Upper lobe of left lung (tissue), 4 donors: ENCODE results near the gene ZDHHC1.
"Not testable (repeated sequence)": the region's sequence is repeated elsewhere in the genome, so short reads cannot be mapped to it uniquely, and the experiment has no call there.

Experiments used
- POLR2A ChIP-seq, 4 donors: fragments of 450-650 bp; IDR thresholded peaks; one replicate each; pipeline ENCODE4 v1.5.1; 2016 to 2017; ENCODE audit warnings: antibody characterized with exemption in 4 of 4, mild to moderate bottlenecking in 2 of 4
- TF ChIP-seq, protein P1 (sequence below), 6 experiments: fragments of 450-650 bp in 4 of 6; fragments of 200-600 bp in 2 of 6; sonication (generic) in 2 of 6; IDR thresholded peaks; one replicate each; pipeline ENCODE4 v1.5.1; 2016 to 2019; ENCODE audit warnings: antibody characterized with exemption in 6 of 6

DNA sequence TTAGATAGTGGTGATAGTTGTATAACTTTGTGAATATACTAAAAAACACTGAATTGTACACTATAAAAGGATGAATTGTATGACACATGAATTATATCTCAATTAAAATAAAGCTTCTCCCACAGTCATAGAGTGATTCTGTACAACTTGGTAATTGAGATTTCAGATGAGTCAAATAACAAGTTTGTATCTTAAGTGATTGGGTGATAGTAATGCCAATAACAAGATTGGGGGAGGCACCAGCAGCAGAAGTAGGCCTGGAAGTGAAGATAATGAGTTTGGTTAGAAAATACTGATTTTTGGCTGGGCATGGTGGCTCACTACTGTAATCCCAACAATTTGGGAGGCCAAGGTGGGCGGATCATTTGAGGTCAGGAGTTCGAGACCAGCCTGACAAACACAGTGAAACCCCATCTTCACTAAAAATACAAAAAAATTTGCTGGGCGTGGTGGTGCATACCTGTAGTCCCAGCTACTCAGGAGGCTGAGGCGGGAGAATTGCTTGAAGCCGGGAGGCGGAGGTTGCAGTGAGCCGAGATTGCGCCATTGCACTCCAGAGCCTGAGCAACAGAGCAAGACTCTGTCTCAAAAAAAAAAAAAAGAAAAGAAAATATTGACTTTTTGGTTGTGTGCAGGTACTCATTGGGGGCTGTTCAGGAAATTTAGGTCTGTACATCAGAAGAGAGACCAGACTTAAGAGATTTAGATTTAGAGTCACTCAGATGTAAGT lies 56.6 kb downstream of the ZDHHC1 start:
- TF ChIP-seq, protein P1, sequence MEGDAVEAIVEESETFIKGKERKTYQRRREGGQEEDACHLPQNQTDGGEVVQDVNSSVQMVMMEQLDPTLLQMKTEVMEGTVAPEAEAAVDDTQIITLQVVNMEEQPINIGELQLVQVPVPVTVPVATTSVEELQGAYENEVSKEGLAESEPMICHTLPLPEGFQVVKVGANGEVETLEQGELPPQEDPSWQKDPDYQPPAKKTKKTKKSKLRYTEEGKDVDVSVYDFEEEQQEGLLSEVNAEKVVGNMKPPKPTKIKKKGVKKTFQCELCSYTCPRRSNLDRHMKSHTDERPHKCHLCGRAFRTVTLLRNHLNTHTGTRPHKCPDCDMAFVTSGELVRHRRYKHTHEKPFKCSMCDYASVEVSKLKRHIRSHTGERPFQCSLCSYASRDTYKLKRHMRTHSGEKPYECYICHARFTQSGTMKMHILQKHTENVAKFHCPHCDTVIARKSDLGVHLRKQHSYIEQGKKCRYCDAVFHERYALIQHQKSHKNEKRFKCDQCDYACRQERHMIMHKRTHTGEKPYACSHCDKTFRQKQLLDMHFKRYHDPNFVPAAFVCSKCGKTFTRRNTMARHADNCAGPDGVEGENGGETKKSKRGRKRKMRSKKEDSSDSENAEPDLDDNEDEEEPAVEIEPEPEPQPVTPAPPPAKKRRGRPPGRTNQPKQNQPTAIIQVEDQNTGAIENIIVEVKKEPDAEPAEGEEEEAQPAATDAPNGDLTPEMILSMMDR (IDR thresholded peaks at IDR 0.05): not testable (repeated sequence)
- not testable (repeated sequence) for TF ChIP-seq POLR2A (IDR thresholded peaks at IDR 0.05)
